Upper lobe of left lung (tissue), 4 donors: ENCODE data around the gene KCNMA1.

Experiments
- EP300 ChIP-seq, 4 donors: sonication (generic); formaldehyde crosslinking; IDR thresholded peaks; one replicate each; pipeline ENCODE4 v1.5.1; 2017; ENCODE audit warnings: antibody characterized with exemption in 4 of 4, control low read depth in 2 of 4
- POLR2A ChIP-seq, 4 donors: fragments of 450-650 bp; IDR thresholded peaks; one replicate each; pipeline ENCODE4 v1.5.1; 2016 to 2017; ENCODE audit warnings: antibody characterized with exemption in 4 of 4, mild to moderate bottlenecking in 2 of 4
- POLR2AphosphoS5 ChIP-seq, 2 donors: sonication (generic); formaldehyde crosslinking; IDR thresholded peaks; one replicate each; pipeline ENCODE4 v1.5.1; 2017; ENCODE audit warnings: antibody characterized with exemption in 2 of 2
- TF ChIP-seq, protein P1 (sequence below), 6 experiments: fragments of 450-650 bp in 4 of 6; fragments of 200-600 bp in 2 of 6; sonication (generic) in 2 of 6; IDR thresholded peaks; one replicate each; pipeline ENCODE4 v1.5.1; 2016 to 2019; ENCODE audit warnings: antibody characterized with exemption in 6 of 6

DNA sequence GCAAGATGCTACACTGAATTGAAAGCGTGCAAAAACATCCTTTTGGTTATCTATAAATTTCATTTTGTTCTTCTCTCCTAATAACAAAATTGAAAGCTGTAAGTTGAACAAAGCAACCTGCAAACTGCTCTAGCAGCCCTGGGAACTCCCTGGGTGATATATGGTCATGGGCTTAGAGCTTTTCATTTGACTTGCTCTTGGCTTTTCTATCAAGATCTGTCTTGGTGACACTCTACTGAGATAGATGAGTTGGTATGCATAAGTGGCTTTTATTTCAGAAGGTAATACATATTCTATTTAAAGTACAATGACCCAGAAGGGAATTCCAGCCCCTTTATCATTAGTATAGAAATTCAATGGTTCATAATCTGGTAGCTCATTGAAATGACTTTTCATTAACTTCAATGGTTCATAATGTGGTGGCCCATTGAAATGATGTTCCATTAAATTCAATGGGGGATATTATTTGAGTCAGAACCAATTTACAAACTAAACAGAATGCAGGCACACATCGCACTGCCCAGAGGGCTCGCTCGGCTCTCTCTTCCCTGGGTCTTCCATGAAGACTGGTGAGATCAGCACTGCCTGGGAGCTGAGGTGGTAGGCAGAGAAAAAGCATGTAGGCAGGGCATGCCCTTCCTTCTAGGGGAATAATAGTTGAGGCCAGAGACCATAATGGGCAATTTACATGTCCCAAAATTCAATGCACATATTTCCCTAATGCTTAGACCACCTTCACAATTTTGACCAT lies 10.1 kb upstream of the KCNMA1 start:
- TF ChIP-seq, protein P1, sequence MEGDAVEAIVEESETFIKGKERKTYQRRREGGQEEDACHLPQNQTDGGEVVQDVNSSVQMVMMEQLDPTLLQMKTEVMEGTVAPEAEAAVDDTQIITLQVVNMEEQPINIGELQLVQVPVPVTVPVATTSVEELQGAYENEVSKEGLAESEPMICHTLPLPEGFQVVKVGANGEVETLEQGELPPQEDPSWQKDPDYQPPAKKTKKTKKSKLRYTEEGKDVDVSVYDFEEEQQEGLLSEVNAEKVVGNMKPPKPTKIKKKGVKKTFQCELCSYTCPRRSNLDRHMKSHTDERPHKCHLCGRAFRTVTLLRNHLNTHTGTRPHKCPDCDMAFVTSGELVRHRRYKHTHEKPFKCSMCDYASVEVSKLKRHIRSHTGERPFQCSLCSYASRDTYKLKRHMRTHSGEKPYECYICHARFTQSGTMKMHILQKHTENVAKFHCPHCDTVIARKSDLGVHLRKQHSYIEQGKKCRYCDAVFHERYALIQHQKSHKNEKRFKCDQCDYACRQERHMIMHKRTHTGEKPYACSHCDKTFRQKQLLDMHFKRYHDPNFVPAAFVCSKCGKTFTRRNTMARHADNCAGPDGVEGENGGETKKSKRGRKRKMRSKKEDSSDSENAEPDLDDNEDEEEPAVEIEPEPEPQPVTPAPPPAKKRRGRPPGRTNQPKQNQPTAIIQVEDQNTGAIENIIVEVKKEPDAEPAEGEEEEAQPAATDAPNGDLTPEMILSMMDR (IDR thresholded peaks at IDR 0.05), result no peak
- no peak for TF ChIP-seq POLR2AphosphoS5 (IDR thresholded peaks at IDR 0.05)
- TF ChIP-seq POLR2A (IDR thresholded peaks at IDR 0.05), result no peak
- TF ChIP-seq EP300 (IDR thresholded peaks at IDR 0.05), result no peak
